Measurements from ENCODE around the gene ZFAND2B.

Gene ZFAND2B

DNA sequence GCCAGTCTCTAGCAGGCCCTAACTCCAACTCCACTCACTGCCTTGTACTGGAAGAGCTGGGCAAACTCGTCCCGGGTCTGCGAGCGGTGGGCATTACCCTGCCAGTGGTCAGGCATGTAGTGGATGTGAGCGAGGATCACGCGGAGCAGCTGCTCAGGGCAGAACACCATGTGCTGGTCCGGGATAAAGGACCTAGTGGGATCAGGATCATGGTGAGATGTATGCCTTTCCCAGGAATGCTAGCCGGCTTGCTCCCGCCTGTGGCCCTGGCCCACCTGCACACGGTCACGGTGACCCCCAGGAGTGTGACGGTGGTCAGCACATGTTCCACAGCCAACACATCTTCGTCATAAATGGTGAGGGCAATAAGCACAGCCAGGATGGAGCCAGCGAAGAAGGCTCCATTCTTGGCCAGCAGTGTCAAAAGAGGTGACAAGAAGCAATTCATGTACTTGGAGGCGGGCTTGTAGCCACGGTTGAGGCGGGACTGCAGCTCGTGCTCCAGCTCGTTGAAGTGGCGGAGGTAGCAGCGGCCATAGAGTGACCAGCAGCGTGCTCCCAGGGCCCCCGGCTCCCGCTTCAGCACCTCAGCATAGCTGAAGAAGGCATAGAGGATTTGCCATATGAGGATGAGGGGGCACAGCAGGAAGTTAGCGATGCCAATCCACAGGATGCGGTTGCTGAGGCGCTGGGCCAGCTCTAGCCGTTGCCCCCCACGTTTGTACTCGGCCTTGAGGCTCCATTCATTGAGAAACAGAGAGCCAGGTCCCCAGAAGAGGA, 17.4 kb downstream of the ZFAND2B start:
- no peak for DNase-seq

- no peak for DNase-seq
These were observed 18.8 kb downstream of the ZFAND2B start for GRCh38 chr2:219225350-219225749.

- DNase-seq = no peak
These were observed 21.7 kb downstream of the ZFAND2B start for GRCh38 chr2:219228041-219228910.

DNA sequence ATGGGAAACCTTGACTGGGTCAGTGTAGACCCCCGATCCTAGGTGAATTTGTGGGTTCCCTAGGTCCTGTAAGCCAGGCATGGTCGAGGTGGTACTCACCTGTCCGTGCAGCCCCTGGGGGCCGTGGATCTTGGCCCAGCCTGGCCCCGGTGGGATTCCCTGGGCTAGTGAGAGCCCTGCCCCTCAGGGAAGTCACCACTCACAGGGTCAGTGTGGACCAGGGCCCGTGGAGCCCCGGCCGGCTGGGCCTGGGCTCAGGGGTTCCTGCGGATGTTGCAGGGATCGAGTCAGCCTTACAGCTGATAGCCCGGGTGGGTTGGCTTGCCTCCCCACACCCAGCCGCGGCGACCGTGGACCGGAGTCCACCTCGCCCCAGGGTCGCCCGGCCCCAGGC, 22.3 kb downstream of the ZFAND2B start:
- DNase-seq = no peak

GRCh38 chr2:219229305-219230058, 22.9 kb downstream of the ZFAND2B start, which contains the start of the genes ANKZF1 and ATG9A:
TSS of gene ANKZF1 (plus strand) at chr2:219229806. CDS start at chr2:219230258, 452 bp downstream.
TSS of gene ATG9A (minus strand) at chr2:219229636. CDS start at chr2:219228024, 1,612 bp downstream.
- peak; percentile 99 for DNase-seq

GRCh38 chr2:219230059-219230540, 23.5 kb downstream of the ZFAND2B start:
- peak; percentile 65 for DNase-seq

DNA sequence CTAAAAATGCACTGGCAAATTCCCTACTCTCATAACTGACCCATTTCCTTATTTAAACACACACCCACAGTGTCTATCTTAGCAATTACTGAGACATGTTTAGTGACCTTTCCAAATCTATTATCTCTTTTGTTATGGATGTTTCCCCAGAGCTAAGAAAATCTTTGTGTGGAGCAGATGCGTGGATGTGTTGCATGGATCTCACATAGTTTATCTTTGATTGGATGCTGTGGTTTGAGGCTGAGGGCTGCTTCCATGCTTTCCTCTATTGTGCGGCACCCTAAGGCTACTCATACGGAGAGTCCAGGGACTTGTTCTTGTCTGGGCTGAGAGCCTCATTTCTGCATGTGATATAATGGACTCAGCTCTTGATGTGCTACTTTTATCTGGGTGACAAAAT, 27.7 kb downstream of the ZFAND2B start:
- DNase-seq = no peak

DNA sequence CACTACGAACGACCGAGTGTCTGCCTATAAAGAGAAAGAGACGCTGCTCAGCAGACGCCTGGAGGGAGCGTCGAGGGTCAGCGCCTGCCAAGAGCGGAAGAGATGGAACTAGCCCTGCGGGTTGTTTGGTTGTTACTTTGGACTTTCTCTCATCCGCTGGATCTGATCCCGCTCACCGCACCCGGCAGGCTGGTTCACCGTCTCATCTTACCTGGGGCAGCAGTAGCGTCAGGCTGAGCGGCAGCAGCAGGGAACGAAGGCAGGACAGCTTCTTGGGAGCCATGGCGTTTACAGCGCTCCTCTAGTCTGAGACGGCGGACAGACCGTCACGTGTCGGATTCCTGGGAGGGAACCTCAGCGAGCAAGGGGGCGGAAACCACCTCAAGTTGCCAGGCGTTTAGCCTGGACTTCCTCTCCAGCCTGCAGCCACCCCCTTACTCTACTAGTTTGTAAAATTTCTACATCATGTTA, 36.7 kb downstream of the ZFAND2B start:
- no peak for DNase-seq

- DNase-seq = no peak
These were observed 38.2 kb downstream of the ZFAND2B start for GRCh38 chr2:219244789-219245147.

- peak; percentile 94 for DNase-seq
These were observed 38.7 kb downstream of the ZFAND2B start, which contains the start of the genes GLB1L and STK16 for GRCh38 chr2:219245148-219245898. TSS of gene GLB1L (minus strand) at chr2:219245444. CDS start at chr2:219243573, 1,871 bp downstream. TSS of gene STK16 (plus strand) at chr2:219245479. CDS start at chr2:219246000, 521 bp downstream.

GRCh38 chr2:219245899-219246230, 39.3 kb downstream of the ZFAND2B start:
- DNase-seq = peak; percentile 39

DNA sequence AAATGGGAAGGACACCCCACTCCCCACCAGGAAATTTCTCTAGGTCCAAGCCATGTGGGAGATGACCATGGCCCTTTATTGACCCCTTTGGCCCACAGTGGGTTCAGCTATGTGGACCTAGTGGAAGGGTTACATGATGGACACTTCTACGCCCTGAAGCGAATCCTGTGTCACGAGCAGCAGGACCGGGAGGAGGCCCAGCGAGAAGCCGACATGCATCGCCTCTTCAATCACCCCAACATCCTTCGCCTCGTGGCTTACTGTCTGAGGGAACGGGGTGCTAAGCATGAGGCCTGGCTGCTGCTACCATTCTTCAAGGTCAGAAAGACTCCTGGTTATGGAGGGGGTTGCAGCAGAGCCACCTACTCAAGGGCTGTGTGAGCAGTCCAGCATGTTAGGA, 40.0 kb downstream of the ZFAND2B start:
- DNase-seq = no peak

- peak; percentile 85 for DNase-seq
These were observed 41.4 kb downstream of the ZFAND2B start for GRCh38 chr2:219247678-219248642.

DNA sequence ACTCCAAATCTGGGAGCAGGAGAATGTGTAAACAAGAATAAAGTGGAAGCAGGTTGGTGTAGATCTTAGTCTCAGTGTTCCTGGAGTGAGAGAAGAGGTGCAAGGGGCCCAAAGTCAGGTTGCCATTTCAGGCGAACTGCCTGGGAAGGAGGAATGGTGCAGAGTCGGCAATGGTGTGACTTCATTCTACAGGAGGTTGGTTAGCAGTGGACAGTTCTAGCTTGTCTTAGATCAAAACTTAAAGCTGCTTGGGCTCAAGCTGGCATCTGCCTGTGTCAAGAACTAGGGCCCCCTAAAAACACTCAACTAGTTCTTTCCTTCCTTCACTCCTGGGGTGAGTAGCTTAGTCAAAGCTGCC, 42.2 kb downstream of the ZFAND2B start:
- DNase-seq = no peak

DNA sequence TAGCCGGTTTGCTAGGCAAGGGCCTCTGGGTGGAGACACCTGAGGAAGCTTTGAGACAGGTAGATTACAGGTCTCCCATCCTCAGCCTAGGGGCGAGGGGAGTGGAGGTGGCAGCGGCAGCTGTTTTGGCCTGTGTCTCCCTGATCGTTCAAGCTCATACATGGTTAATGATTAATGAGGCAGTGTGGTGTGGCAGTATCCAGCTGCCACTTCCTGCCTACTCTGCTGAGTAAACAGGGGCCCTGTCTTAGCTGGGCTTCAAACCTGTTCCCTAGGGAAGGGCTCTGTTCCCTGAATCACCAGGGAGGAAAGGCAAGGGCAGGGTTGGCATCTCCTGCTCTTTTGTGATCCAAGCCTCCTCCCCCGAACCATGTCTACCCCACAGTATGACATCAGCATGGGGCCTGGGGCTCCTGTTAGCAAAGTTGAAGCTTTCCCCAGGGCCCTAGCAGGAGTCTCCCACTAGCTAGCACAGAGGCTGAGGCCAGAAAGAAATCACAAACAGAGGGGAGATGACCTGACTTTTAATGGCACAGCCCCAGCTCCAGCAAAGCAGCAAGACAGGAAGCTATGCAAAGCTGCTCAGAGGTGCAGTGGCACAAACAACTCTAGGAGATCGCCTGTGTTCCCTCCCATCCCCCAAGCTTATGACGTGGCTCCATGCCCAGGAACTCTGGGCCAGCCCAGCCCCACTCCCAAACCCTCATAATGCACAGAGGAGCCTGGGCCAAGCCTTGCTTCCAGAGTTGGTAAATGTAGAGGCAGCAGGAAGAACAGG, 42.8 kb downstream of the ZFAND2B start:
- peak; percentile 72 for DNase-seq

DNA sequence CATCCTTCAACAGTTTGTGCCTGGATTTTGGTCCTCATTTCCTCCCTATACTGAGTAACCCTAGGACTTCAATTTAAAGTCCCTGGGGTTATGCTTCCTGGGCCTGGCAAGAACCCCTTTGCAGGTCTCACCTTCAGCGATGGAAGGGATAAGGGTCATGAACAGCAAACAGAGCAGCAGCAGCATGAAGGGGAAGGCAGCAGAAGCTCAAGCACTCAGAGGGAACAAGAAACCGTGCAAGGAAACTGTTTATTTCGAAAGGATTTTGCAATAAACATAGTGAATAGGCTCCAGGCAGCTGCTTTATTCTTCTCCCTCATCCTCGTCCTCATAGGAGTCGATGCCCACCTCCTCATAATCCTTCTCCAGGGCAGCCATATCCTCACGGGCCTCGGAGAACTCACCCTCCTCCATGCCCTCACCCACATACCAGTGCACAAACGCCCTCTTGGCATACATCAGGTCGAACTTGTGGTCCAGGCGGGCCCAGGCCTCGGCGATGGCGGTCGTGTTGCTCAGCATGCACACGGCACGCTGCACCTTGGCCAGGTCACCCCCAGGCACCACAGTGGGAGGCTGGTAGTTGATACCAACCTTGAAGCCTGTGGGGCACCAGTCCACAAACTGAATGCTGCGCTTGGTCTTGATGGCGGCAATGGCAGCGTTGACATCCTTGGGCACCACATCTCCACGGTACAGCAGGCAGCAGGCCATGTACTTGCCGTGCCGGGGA, 43.6 kb downstream of the ZFAND2B start:
- no peak for DNase-seq

- DNase-seq = no peak
These were observed 45.1 kb downstream of the ZFAND2B start for GRCh38 chr2:219251656-219252055.

DNA sequence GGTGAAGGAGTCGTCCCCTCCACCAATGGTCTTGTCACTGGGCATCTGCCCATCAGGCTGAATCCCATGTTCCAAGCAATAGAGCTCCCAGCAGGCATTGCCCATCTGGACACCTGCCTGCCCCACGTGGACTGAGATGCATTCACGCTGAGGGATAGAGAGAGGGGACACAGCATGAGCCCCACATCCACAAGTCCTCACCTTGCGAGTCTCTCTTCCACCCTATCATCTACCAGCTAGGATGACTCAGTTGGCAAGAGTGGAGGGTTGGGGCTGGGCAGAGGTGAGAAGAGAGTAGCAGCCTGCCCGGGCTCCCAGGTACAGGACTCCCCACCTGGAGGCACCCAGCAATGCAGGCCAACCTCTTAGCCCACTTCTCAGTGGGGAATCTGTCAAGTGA, 45.5 kb downstream of the ZFAND2B start:
- DNase-seq = peak; percentile 55

DNA sequence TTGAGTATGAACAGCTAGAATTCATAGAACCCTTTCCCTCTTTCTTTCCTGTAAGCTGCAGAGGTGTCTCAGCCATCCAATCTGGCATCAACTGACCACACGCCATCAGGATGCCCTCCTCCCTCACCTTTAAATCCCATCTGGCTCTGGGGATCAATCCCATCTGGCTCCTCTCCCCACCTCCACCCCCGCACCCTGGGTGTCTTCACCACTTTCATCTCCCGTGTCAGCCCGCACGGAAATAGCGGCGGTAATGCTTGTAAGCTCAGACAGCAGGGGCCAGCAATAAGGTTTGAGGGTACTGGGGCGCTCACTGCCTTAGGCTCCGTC, 46.0 kb downstream of the ZFAND2B start:
- no peak for DNase-seq
